Natural killer cell treated with Interleukin-12 subunit alpha and Interleukin-12 subunit beta and Interleukin-15 and Interleukin-18, amount 100 ng/mL, for 72 hours (primary cell): Measurements from ENCODE around the gene SLC12A6. TPM values are rescaled to one million over a fixed set of nuclear protein-coding genes. Genes with fewer than 3 reads are reported as not detected.
"Not testable (repeated sequence)": the region's sequence is repeated elsewhere in the genome, so short reads cannot be mapped to it uniquely, and the experiment has no call there.

ENCODE experiments used
- ATAC-seq, 2 donors: fragments of 150-1000 bp; cut with Tn5 transposase in 1 of 2; sonication (Bioruptor Pico), chemical (Tn5 transposase) in 1 of 2; 2 replicates each; pipeline ENCODE4 v1.10.0; 2021
- DNase-seq: peaks from one replicate; pipeline ENCODE4 v3.0.0; 2022; ENCODE audit warnings: low spot score
- H3K27ac Mint-ChIP-seq, 2 donors: 1 replicate in 1 of 2; 2 replicates in 1 of 2; pipeline ENCODE4 v1.8.0; 2022; ENCODE audit warnings: mixed read lengths in 2 of 2, mild to moderate bottlenecking in 1 of 2, moderate library complexity in 1 of 2
- H3K27me3 Mint-ChIP-seq, 2 donors: 1 replicate in 1 of 2; 2 replicates in 1 of 2; pipeline ENCODE4 v1.8.0; 2022; ENCODE audit warnings: mixed read lengths in 2 of 2
- H3K36me3 Mint-ChIP-seq: one replicate; pipeline ENCODE4 v1.8.0; 2022; ENCODE audit warnings: mixed read lengths
- H3K4me1 Mint-ChIP-seq, 2 donors: 1 replicate in 1 of 2; 2 replicates in 1 of 2; pipeline ENCODE4 v1.8.0; 2022; ENCODE audit warnings: low read depth in 2 of 2, mixed read lengths in 2 of 2, mild to moderate bottlenecking in 1 of 2
- H3K4me3 Mint-ChIP-seq: one replicate; pipeline ENCODE4 v1.8.0; 2022; ENCODE audit warnings: mixed read lengths
- H3K9me3 Mint-ChIP-seq: 2 replicates; pipeline ENCODE4 v1.8.0; 2022; ENCODE audit warnings: mixed read lengths
- total RNA-seq, 2 donors: library from RNA; stranded (reverse); gene quantifications; one replicate each; pipeline ENCODE4 v1.2.3, GENCODE V29; 2022

SLC12A6 gene
- total RNA-seq, 2 donors from 2014 or later = 49.5 to 67.3 TPM

DNA sequence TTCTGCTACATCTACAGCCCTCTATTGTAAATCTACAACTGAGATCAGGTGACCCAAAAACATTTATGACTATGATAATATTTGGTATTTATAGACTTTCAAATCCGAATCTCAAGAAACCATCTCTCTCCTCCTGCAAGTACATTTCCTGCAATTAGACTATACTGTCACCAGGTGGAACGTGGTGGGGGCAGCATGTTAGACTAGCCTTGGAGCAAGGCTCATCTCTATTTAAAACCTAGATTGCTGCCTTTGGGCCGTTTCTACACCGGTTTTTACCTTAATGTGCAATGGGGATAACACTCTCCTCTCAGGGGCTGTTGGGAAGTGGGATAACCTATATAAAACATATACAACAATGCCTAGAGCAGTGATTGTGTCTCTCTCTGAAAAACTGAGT, 123.9 kb downstream of the SLC12A6 start:
- DNase-seq = no peak
- H3K27ac Mint-ChIP-seq = no peak overlapping the region
- ATAC-seq = no peak
- no peaks in the 10 kb centered on the region for H3K36me3 Mint-ChIP-seq
- H3K4me1 Mint-ChIP-seq = peaks cover 3 to 8% of the 10 kb centered on the region in 2 donors
- no peaks in the 10 kb centered on the region for H3K9me3 Mint-ChIP-seq
- H3K27me3 Mint-ChIP-seq = peaks cover 0 to 5% of the 10 kb centered on the region in 2 donors
- no peak overlapping the region for H3K4me3 Mint-ChIP-seq

DNA sequence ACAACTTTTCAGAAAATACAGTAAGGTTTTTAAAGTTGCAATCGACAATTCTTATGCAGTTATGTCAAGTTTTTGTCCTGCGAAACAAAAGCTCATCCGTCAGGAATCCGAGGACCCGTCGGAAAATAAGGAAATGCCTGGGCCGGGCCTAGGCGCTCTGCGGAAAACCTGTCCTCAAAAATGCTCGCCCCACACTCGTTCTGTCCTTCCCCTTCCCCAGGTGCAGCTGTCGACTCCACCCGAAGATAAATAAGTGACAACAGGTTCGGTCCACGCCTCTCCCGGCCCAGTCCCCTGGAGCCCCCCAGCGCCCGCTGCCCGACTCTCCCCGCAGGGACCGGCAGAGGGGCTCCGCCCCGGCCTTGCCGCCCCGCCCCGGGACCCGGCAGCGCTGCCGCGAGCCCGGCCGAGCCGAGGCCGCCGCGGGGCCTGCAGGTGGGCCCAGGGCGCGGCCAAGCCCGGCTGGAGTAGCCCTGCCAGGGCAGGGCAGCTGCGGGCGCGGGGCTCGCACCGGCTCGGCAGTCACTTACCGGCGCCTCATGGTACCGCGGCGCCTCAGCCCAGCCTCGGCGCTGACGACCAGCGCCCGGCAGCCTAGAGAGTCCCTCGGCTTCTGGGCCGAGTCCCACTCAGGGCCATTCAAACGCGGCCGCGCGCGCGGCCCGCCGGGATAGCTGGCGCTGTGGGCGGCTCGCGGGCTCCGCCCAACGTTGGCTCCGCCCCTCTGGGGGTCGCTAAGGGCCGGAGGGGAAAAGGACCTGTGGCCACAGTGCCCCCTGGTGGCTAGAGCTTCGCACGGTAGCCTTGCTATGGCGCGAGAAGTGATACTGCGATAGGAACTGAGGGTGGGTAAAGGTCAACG, 127.9 kb downstream of the SLC12A6 start, which contains the start of gene KATNBL1:
TSS of gene KATNBL1 (minus strand) at position 676 of the 862 bp plus-strand sequence. CDS start 46,420 bp downstream, outside the sequence.
- ATAC-seq (peak; percentile 97 to 99), DNase-seq (peak; percentile 97)
- Mint-ChIP-seq H3K36me3 (peaks cover 5% of the 10 kb centered on the region), H3K9me3 (no peaks in the 10 kb centered on the region), H3K27ac (peak within 1 kb of the TSS; percentile 37 to 71), H3K27me3 (no peaks in the 10 kb centered on the region), H3K4me1 (peaks cover 15 to 24% of the 10 kb centered on the region in 2 donors), H3K4me3 (peak within 1 kb of the TSS; percentile 86)

DNA sequence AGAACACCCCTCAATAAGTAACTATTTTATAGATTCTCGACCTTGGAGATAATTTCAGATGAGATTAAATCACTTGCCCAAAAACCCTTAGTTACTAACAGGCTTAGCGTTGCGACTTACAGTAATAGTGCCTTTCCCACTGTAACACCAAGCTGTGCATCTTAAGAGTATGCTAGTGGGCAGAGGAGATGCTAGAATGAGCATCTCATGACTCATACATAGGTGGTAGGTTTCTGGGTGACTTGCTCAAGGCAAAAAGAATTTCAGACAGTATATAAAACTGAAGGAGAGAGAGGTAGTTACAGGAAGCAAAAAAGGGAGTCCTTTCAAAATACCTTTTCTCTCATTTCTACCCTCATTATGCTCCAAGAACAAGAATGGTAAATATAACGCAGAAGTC, 131.6 kb downstream of the SLC12A6 start:
- ATAC-seq (no peak), DNase-seq (no peak)
- H3K9me3 Mint-ChIP-seq = no peaks in the 10 kb centered on the region
- no peak overlapping the region for H3K4me3 Mint-ChIP-seq
- H3K36me3 Mint-ChIP-seq = peaks cover 5% of the 10 kb centered on the region
- H3K27ac Mint-ChIP-seq = no peak overlapping the region
- H3K27me3 Mint-ChIP-seq = no peaks in the 10 kb centered on the region
- peaks cover 24 to 32% of the 10 kb centered on the region in 2 donors for H3K4me1 Mint-ChIP-seq

DNA sequence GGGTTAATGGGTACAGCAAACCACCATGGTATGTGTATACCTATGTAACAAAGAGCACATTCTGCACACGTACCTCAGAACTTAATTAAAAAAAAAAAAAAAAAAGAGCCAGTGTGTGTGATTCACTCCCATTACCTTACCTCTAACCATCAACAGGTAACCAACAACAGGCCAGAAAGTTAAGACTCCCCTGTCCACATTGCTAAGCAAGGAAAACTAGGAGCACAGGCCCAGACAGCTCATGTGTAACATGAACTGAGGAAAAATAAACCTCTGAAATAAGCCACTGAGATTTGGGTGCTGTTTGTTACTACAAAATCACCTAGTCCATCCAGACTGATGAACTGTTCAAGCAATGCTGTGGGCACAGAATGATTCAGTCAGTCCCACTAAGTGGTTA, 133.6 kb downstream of the SLC12A6 start:
- Mint-ChIP-seq H3K9me3 (no peaks in the 10 kb centered on the region), H3K36me3 (peaks cover 5% of the 10 kb centered on the region), H3K27me3 (no peaks in the 10 kb centered on the region), H3K27ac (no peak overlapping the region), H3K4me1 (peaks cover 23 to 26% of the 10 kb centered on the region in 2 donors), H3K4me3 (no peak overlapping the region)
- ATAC-seq (no peak), DNase-seq (no peak)

DNA sequence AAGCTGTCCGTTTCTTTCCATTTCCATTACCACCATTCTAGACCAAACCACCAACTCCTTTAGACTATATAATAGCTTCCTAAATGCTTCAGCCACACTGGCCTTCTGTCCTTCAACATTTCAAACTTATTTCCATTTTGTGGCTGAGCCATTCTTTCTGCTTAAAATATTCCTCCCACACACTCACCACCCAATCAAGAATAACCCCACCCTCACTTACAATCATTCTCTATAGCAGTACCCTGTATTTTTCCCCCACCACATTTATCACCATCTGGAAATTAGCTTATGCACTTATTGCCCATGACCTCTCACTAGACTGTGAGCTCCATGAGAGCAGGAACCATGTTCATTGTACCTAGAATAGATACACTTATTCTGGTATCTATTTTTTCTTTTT, 134.3 kb downstream of the SLC12A6 start:
- no peaks in the 10 kb centered on the region for H3K9me3 Mint-ChIP-seq
- no peak overlapping the region for H3K27ac Mint-ChIP-seq
- peaks cover 20% of the 10 kb centered on the region in 2 donors for H3K4me1 Mint-ChIP-seq
- H3K36me3 Mint-ChIP-seq = peaks cover 5% of the 10 kb centered on the region
- H3K4me3 Mint-ChIP-seq = no peak overlapping the region
- ATAC-seq = no peak
- H3K27me3 Mint-ChIP-seq = no peaks in the 10 kb centered on the region
- DNase-seq = no peak

DNA sequence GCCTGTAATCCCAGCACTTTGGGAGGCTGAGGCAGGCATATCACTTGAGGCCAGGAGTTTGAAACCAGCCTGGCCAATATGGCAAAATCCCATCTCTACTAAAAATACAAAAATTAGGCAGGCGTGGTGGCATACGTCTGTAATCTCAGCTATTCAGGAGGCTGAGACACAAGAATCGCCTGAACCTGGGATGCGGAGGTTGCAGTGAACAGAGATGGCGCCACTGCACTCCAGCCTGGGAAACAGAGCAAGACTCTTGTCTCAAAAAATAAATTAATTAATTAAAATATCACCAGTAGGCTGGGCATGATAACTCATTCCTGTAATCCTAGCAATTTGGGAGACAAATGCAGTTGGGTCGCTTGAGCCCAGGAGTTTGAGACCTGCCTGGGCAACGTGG, 144.3 kb downstream of the SLC12A6 start:
- H3K9me3 Mint-ChIP-seq, H3K4me1 Mint-ChIP-seq, H3K36me3 Mint-ChIP-seq, ATAC-seq, DNase-seq, H3K27ac Mint-ChIP-seq, H3K4me3 Mint-ChIP-seq, H3K27me3 Mint-ChIP-seq: not testable (repeated sequence)

DNA sequence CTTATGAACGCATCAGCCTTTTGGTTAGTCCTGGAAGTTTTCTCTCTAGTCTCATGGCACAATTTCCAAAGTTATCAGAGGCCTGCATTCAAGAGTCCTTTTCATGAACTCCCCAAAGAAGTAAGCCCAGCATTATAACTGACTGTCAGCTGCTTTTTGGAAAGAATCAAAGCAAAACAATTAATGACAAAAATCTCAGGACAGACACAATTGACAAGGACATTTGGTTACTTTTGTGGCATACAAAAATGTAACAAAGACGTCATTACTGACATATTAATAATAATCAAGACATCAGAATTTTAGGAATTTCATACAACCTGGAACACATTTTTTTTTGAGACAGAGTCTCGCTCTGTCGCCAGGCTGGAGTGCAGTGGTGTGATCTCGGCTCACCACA, 148.9 kb downstream of the SLC12A6 start:
- ATAC-seq (no peak), DNase-seq (no peak)
- Mint-ChIP-seq H3K4me3 (no peak overlapping the region), H3K36me3 (no peaks in the 10 kb centered on the region), H3K27ac (no peak overlapping the region), H3K27me3 (no peaks in the 10 kb centered on the region), H3K9me3 (no peaks in the 10 kb centered on the region), H3K4me1 (peaks cover 9 to 10% of the 10 kb centered on the region in 2 donors)

DNA sequence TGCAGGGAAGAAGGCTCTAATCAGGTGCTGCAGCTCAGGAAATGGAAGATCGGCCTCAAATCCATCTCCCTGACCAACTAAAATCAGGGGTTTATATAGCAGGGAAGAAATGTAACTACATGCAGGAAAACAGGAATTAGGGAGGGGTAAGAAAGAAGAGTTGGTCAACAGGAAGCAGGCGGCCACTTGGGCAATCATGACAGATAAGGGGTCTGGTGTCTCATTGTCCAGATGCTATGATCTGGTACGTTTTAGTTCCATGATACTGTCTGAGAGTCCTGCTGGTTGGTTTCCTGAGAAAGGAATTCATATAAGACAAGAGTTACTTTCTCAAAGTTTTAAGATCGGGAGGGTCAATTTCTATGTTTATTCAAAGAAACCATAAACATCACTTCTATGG, 151.9 kb downstream of the SLC12A6 start:
- ATAC-seq = no peak
- Mint-ChIP-seq H3K4me1 (peaks cover 12 to 14% of the 10 kb centered on the region in 2 donors), H3K27ac (peak overlapping the region in 1 of 2 donors; percentile 68), H3K27me3 (no peaks in the 10 kb centered on the region), H3K36me3 (no peaks in the 10 kb centered on the region), H3K4me3 (peak overlapping the region; percentile 10), H3K9me3 (no peaks in the 10 kb centered on the region)
- no peak for DNase-seq

DNA sequence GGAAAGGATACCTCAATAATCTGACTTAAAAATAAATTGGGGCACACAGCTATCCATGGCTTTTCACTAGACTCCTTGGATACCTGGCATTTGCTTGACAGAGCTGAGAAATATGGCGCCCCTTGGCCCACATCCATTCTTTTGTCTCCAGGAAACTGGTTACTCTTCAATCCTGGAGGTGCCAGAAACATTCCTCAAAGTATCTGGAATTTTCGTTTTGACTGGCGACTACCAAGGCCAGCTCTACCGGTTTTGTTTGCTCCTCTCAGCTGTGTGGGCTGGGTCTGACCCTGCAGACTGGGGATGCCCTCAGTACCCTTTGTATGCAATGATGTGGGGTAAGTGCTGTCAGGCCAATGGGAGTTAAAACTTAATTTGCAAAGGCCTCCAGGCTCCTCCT, 154.6 kb downstream of the SLC12A6 start:
- Mint-ChIP-seq H3K9me3 (no peaks in the 10 kb centered on the region), H3K4me3 (no peak overlapping the region), H3K36me3 (no peaks in the 10 kb centered on the region), H3K27ac (no peak overlapping the region), H3K4me1 (peaks cover 13 to 20% of the 10 kb centered on the region in 2 donors), H3K27me3 (no peaks in the 10 kb centered on the region)
- ATAC-seq (no peak), DNase-seq (no peak)

Other genes with a start within 250 kb of the SLC12A6 start
- 10 to 100 TPM; 57.7 to 90.2 TPM for gene EMC7, start 235.9 kb downstream of the SLC12A6 start, total RNA-seq
- 1 to 10 TPM; 3.4 to 4.4 TPM for gene PGBD4, start 235.7 kb downstream of the SLC12A6 start, total RNA-seq
- 10 to 100 TPM; 39.2 to 79.6 TPM for gene KATNBL1, start 127.7 kb downstream of the SLC12A6 start, total RNA-seq
- 100 to 1,000 TPM in 1 of 2 donors, 10 to 100 TPM in 1; 93.1 to 102 TPM for gene EMC4, start 112.8 kb downstream of the SLC12A6 start, total RNA-seq
- gene NOP10, start 5.4 kb upstream of the SLC12A6 start, total RNA-seq = 100 to 1,000 TPM; 196 to 250 TPM
- gene NUTM1, start 5.5 kb upstream of the SLC12A6 start, total RNA-seq = not detected
- 10 to 100 TPM; 46.8 to 96.5 TPM for gene LPCAT4, start 29.4 kb upstream of the SLC12A6 start, total RNA-seq
- gene GOLGA8A, start 100.0 kb upstream of the SLC12A6 start, total RNA-seq = 100 to 1,000 TPM; 228 to 360 TPM
- gene GOLGA8B, start 245.9 kb upstream of the SLC12A6 start, total RNA-seq = 100 to 1,000 TPM; 115 to 234 TPM